Coronary artery (tissue), 2 donors: Measurements from ENCODE around the gene IQGAP2.
"Not testable (repeated sequence)": the region's sequence is repeated elsewhere in the genome, so short reads cannot be mapped to it uniquely, and the experiment has no call there.

Experiments
- DNase-seq: peaks from one replicate; pipeline ENCODE4 v3.0.0-alpha.2; 2017; ENCODE audit warnings: low spot score
- H3K27ac ChIP-seq, 2 donors: fragments of 200-600 bp; sonication (generic); one replicate each; pipeline ENCODE4 v1.5.1; 2016 to 2019
- H3K4me3 ChIP-seq: fragments of 200-600 bp; sonication (generic); 2 replicates; pipeline ENCODE4 v1.5.1; 2016; ENCODE audit warnings: mild to moderate bottlenecking, moderate library complexity
- TF ChIP-seq, protein P1 (sequence below): fragments of 200-600 bp; sonication (generic); IDR thresholded peaks from one replicate; pipeline ENCODE4 v1.5.1; 2019; ENCODE audit warnings: antibody characterized with exemption

IQGAP2 gene

DNA sequence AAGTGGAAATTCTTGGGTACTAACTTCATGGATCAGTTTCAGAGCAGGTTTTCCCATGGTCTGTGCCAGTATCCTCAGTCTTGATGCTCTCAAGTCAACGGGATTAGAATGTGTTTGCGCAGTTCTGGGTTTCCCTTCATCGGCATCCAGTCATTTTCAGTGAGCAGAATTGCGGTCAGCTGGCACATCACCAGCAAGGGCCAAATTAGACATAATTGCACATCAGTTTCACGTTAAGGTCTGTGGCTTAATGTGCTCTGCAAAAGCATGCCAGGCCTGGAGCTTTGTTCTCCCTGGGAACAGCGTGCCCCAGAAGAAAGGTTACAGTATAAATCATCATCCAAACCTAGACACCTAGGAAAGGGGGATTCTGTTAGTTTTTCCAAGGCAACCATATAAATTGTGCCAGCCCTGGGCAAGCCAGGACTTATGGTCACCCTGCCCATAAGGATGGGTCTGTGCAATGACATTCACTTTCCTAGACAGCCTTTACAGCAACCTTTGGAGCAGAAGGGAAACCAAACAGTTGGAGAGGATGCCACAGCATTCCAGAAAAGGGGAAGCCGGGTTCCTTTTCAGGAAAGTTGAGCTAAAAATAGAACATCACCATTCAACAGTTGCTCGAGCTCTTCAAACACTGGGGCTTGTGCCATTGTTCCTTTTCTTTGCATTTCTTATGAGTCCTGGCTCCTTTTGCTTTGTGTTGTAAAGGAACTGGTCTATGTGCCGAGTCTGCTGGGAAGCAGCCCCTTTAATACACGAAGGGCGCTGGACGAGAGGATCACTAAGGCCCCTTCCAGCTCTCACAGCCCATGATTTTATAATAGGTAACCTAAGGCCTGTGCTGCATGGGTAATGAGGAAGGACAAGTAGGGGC, 23.1 kb downstream of the IQGAP2 start:
- Histone ChIP-seq H3K27ac (no peak overlapping the region), H3K4me3 (no peak overlapping the region)
- no peak for DNase-seq
- TF ChIP-seq, protein P1, sequence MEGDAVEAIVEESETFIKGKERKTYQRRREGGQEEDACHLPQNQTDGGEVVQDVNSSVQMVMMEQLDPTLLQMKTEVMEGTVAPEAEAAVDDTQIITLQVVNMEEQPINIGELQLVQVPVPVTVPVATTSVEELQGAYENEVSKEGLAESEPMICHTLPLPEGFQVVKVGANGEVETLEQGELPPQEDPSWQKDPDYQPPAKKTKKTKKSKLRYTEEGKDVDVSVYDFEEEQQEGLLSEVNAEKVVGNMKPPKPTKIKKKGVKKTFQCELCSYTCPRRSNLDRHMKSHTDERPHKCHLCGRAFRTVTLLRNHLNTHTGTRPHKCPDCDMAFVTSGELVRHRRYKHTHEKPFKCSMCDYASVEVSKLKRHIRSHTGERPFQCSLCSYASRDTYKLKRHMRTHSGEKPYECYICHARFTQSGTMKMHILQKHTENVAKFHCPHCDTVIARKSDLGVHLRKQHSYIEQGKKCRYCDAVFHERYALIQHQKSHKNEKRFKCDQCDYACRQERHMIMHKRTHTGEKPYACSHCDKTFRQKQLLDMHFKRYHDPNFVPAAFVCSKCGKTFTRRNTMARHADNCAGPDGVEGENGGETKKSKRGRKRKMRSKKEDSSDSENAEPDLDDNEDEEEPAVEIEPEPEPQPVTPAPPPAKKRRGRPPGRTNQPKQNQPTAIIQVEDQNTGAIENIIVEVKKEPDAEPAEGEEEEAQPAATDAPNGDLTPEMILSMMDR: no peak

DNA sequence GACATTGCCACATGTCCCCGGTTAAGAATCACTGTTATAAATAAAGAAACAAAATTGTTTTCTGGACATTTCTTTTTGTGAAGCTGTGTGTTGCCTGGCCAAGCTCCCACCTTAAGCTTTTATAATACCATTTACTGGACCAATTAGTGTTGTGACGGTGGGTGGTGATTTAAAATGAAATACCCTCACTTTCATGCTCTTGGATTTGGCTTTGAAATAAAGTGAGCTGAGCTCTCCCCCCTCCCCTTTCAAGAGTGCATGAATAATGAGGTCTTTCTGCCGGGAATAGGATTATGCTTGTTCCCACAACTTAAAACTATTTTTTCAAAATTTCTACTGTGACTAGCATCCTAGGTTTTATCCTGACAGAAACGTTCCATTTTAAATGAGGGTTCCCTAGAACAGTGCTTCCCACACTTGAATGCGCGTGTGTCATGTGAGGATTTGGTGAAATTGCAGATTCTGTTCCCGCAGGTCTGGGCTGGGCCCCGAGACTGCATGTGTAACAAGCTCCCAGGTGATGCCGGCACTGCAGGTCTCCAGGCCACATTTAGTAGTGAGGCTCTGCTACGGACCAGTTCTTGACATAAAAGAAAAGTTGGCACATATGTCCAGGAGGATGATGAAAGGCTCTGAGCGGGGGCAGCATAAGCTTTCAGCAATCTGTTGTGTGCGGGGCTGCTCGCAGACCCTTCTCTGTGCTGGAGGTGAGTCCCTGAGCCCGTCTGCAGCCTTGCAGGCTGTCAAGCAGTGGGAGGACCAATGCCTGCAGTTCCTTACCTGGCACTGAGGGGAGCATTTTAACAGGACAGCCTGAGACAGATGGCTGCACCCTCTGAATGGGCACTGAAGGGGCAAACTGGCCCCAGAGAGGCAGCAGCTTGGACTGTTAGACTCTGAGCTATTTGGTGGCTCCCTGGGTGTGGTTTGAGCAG, 24.4 kb downstream of the IQGAP2 start:
- Histone ChIP-seq H3K27ac (no peak overlapping the region), H3K4me3 (no peak overlapping the region)
- DNase-seq: no peak
- TF ChIP-seq, protein P1: no peak

DNA sequence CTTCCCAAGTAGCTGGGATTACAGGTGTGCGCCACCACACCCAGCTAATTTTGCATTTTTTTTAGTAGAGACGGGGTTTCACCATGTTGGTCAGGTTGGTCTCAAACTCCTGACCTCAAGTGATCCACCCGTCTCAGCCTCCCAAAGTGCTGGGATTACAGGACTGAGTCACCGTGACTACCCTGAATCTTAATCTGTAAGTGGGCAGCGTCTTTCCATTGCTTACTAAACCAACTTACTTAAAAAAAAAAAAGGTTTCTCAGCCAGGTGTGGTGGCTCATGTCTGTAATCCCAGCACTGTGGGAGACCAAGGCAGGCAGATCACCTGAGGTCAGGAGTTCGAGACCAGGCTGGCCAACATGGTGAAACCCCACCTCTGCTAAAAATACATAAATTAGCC, 25.5 kb downstream of the IQGAP2 start:
- DNase-seq, H3K27ac ChIP-seq, H3K4me3 ChIP-seq: not testable (repeated sequence)

DNA sequence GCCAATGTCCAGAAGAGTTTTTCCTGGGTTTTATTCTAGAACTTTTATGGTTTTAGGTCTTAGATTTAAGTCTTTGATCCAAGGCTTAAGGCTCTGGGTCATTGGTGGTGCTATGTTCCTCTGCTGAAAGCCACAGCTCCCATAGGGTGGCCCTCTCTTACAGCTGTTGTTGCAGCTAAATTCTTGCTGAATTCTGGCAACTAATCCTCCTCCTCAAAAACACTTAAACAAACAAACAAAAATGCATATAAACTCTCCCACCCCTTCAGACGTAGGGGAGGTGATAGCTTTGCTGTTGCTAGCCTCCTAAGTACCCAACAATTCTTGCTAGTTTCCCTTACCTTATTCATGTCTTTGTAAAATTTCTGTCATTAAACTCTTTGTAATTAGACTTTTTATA, 30.2 kb downstream of the IQGAP2 start:
- TF ChIP-seq, protein P1: no peak
- Histone ChIP-seq H3K4me3 (no peak overlapping the region), H3K27ac (no peak overlapping the region)
- DNase-seq: no peak

DNA sequence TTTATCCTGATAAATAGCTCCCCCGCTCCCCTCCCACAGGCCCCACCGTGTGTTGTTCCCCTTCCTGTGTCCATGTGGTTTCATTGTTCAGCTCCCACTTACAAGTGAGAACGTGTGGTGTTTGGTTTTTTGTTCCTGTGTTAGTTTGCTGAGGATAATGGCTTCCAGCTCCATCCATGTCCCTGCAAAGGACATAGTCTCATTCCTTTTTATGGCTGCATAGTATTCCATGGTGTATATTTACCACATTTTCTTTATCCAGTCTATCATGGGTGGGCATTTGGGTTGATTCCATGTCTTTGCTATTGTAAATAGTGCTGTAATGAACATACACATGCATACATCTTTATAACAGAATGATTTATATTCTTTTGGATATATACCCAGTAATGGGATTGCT, 34.4 kb downstream of the IQGAP2 start:
- not testable (repeated sequence) for H3K4me3 ChIP-seq

DNA sequence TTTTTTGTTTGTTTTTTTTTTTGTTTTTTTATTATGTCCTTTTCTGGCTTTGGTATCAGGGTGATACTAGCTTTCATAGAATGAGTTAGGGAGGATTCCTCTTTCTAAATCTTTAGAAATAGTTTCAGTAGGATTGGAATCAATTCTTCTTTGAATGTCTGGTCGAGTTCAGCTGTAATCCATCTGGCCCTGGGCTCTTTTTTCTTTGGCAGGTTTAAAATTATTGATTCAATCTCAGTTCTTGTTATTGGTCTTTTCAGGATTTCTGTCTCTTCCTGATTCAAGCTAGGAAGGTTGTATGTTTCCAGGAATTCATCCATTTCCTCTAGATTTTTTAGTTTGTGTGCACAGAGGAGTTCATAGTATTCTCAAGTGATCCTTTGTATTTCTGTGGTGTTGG, 34.9 kb downstream of the IQGAP2 start:
- H3K27ac ChIP-seq: no peak overlapping the region
- TF ChIP-seq, protein P1: no peak
- DNase-seq: no peak
- H3K4me3 ChIP-seq: no peak overlapping the region

More for the DNA sequence above, 34.4 kb downstream of the IQGAP2 start:
- not testable (repeated sequence) for H3K27ac ChIP-seq, DNase-seq

DNA sequence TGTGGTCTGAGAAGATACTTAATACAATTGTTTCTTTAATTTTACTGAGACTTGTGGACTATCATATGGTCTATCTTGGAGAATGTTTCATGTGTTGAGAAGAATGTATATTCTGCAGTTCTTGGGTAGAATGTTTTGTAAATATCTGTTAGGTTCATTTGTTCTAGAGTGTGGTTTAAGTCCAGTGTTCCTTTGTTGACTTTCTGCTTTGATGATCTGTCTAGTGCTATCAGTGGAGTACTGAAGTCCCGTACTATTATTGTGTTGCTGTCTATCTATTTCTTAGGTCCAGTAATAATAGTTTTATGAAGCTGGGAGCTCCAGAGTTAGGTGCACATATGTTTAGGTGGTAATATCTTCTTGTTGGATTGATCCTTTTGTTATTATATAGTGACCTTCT, 36.1 kb downstream of the IQGAP2 start:
- Histone ChIP-seq H3K27ac (no peak overlapping the region), H3K4me3 (no peak overlapping the region)
- no peak for DNase-seq
- TF ChIP-seq, protein P1: no peak
